ENCODE results near the gene KPNA2. TPM values are rescaled to one million over a fixed set of nuclear protein-coding genes. Genes with fewer than 3 reads are reported as not detected.
A peak's percentile ranks its signal among the peaks of the same experiment; 100 is the strongest.
"Not testable (repeated sequence)": the region's sequence is repeated elsewhere in the genome, so short reads cannot be mapped to it uniquely, and the experiment has no call there.

Gene KPNA2
- total RNA-seq, 1 donor from 2014 or later: 100 TPM

GRCh38 chr17:68053231-68054013 lies 17.9 kb downstream of the KPNA2 start:
- H3K4me3 Mint-ChIP-seq: no peak overlapping the region
- H3K27ac Mint-ChIP-seq: peak overlapping the region; percentile 92
- H3K36me3 Mint-ChIP-seq: no peaks in the 10 kb centered on the region
- peaks cover 11% of the 10 kb centered on the region for H3K4me1 Mint-ChIP-seq
- no peaks in the 10 kb centered on the region for H3K27me3 Mint-ChIP-seq (ENCODE audit: low read depth)
- no peaks in the 10 kb centered on the region for H3K9me3 Mint-ChIP-seq
- no peak for DNase-seq (ENCODE audit: low spot score in 2 of 2, unreplicated experiment in 2 of 2)
- TF ChIP-seq CTCF (IDR thresholded peaks at IDR 0.05; ENCODE audit: unreplicated experiment): no peak

GRCh38 chr17:68054296-68054900 lies 18.9 kb downstream of the KPNA2 start:
- peak overlapping the region; percentile 96 for H3K27ac Mint-ChIP-seq
- H3K9me3 Mint-ChIP-seq: no peaks in the 10 kb centered on the region
- no peak for TF ChIP-seq CTCF (IDR thresholded peaks at IDR 0.05; ENCODE audit: unreplicated experiment)
- no peaks in the 10 kb centered on the region for H3K36me3 Mint-ChIP-seq
- no peak overlapping the region for H3K4me3 Mint-ChIP-seq
- no peak for DNase-seq (ENCODE audit: low spot score in 2 of 2, unreplicated experiment in 2 of 2)
- H3K4me1 Mint-ChIP-seq: peaks cover 16% of the 10 kb centered on the region
- H3K27me3 Mint-ChIP-seq (ENCODE audit: low read depth): no peaks in the 10 kb centered on the region

GRCh38 chr17:68057531-68057952 lies 22.0 kb downstream of the KPNA2 start:
- H3K27ac Mint-ChIP-seq: no peak overlapping the region
- H3K27me3 Mint-ChIP-seq (ENCODE audit: low read depth): no peaks in the 10 kb centered on the region
- no peaks in the 10 kb centered on the region for H3K9me3 Mint-ChIP-seq
- DNase-seq (ENCODE audit: low spot score in 2 of 2, unreplicated experiment in 2 of 2): no peak
- H3K4me1 Mint-ChIP-seq: peaks cover 16% of the 10 kb centered on the region
- H3K4me3 Mint-ChIP-seq: no peak overlapping the region
- TF ChIP-seq CTCF (IDR thresholded peaks at IDR 0.05; ENCODE audit: unreplicated experiment): no peak
- H3K36me3 Mint-ChIP-seq: no peaks in the 10 kb centered on the region

GRCh38 chr17:68060336-68060735 lies 24.8 kb downstream of the KPNA2 start:
- no peaks in the 10 kb centered on the region for H3K36me3 Mint-ChIP-seq
- no peak overlapping the region for H3K4me3 Mint-ChIP-seq
- no peak for DNase-seq (ENCODE audit: low spot score in 2 of 2, unreplicated experiment in 2 of 2)
- H3K4me1 Mint-ChIP-seq: peaks cover 5% of the 10 kb centered on the region
- no peaks in the 10 kb centered on the region for H3K9me3 Mint-ChIP-seq
- no peaks in the 10 kb centered on the region for H3K27me3 Mint-ChIP-seq (ENCODE audit: low read depth)
- no peak overlapping the region for H3K27ac Mint-ChIP-seq
- TF ChIP-seq CTCF (IDR thresholded peaks at IDR 0.05; ENCODE audit: unreplicated experiment): no peak

- Mint-ChIP-seq H3K4me1 (peaks cover 5% of the 10 kb centered on the region), H3K27me3 (ENCODE audit: low read depth) (no peaks in the 10 kb centered on the region), H3K36me3 (no peaks in the 10 kb centered on the region), H3K9me3 (no peaks in the 10 kb centered on the region), H3K27ac (no peak overlapping the region), H3K4me3 (no peak overlapping the region)
- TF ChIP-seq CTCF (IDR thresholded peaks at IDR 0.05; ENCODE audit: unreplicated experiment): no peak
- DNase-seq (ENCODE audit: low spot score in 2 of 2, unreplicated experiment in 2 of 2): no peak
These were observed 26.2 kb downstream of the KPNA2 start for GRCh38 chr17:68061512-68062313.

GRCh38 chr17:68065366-68065765 lies 29.8 kb downstream of the KPNA2 start:
- H3K4me3 Mint-ChIP-seq; DNase-seq (ENCODE audit: low spot score in 2 of 2, unreplicated experiment in 2 of 2); H3K27me3 Mint-ChIP-seq (ENCODE audit: low read depth); H3K4me1 Mint-ChIP-seq; H3K9me3 Mint-ChIP-seq; H3K36me3 Mint-ChIP-seq; H3K27ac Mint-ChIP-seq: not testable (repeated sequence)

- not testable (repeated sequence) for H3K9me3 Mint-ChIP-seq; DNase-seq (ENCODE audit: low spot score in 2 of 2, unreplicated experiment in 2 of 2); H3K4me1 Mint-ChIP-seq; H3K36me3 Mint-ChIP-seq; H3K27me3 Mint-ChIP-seq (ENCODE audit: low read depth); H3K4me3 Mint-ChIP-seq; H3K27ac Mint-ChIP-seq
These were observed 33.0 kb downstream of the KPNA2 start for GRCh38 chr17:68068512-68068911.

GRCh38 chr17:68070582-68071444 lies 35.3 kb downstream of the KPNA2 start:
- H3K4me1 Mint-ChIP-seq; H3K27me3 Mint-ChIP-seq (ENCODE audit: low read depth); H3K36me3 Mint-ChIP-seq; H3K9me3 Mint-ChIP-seq; H3K27ac Mint-ChIP-seq; DNase-seq (ENCODE audit: low spot score in 2 of 2, unreplicated experiment in 2 of 2); H3K4me3 Mint-ChIP-seq: not testable (repeated sequence)

Data from mesothelial cell of epicardium (in vitro differentiated cells).